ENCODE results near the gene CPLANE1.
"Not testable (repeated sequence)": the region's sequence is repeated elsewhere in the genome, so short reads cannot be mapped to it uniquely, and the experiment has no call there.

Gene CPLANE1

GRCh38 chr5:37248970-37249814 lies at the start of gene CPLANE1:
Gene CPLANE1 (minus strand): TSS chr5:37249376. CDS start chr5:37247698, 1,678 bp downstream.
- peak; percentile 62 for DNase-seq

DNA sequence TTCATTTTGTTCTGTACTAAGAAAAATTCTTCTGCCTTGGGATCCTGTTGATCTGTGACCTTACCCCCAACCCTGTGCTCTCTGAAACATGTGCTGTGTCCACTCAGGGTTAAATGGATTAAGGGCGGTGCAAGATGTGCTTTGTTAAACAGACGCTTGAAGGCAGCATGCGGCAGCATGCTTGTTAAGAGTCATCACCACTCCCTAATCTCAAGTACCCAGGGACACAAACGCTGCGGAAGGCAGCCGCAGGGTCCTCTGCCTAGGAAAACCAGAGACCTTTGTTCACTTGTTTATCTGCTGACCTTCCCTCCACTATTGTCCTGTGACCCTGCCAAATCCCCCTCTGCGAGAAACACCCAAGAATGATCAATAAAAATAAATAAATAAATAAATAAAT lies 47.1 kb upstream of the CPLANE1 start:
- not testable (repeated sequence) for DNase-seq

DNA sequence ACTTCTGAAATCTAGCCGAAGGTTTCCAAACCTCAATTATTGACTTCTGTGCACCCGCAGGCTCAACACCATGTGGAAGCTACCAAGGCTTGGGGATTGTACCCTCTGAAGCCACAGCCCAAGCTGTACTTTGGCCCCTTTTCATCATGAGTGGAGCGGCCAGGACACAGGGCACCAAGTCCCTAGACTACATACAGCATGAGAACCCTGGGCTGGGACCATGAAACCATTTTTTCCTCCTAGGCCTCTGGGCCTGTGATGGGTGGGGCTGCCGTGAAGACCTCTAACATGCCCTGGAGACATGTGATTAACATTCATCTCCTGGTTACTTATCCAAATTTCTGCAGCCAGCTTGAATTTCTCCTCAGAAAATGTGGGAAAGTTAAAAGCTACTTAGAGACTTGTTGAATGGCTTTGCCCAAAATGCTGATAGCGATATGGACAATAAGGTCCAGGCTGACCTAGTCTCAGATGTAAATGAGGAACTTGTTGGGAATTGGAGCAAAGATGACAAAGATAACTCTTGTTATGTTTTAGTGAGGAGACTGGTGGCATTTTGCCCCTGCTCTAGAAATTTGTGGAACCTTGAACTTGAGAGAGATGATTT lies 34.1 kb upstream of the CPLANE1 start:
- DNase-seq: no peak

DNA sequence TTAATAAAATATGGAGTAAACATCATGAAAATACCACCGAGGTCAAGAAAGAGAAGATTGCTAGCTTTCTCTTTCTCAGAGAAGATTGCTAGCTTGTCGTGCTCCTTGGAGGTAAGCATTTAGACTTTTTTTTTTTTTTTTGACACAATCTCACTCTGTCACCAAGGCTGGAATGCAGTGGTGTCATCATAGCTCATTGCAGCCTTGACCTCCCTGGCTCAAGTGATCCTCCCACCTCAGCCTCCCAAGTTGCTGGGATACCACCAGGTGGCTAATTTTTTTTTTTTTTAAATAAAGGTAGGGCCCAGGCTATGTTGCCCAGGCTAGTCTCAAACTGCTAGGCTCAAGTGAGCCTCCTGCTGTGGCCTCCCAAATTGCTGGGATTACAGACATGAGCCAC lies 26.3 kb upstream of the CPLANE1 start:
- DNase-seq: no peak

DNA sequence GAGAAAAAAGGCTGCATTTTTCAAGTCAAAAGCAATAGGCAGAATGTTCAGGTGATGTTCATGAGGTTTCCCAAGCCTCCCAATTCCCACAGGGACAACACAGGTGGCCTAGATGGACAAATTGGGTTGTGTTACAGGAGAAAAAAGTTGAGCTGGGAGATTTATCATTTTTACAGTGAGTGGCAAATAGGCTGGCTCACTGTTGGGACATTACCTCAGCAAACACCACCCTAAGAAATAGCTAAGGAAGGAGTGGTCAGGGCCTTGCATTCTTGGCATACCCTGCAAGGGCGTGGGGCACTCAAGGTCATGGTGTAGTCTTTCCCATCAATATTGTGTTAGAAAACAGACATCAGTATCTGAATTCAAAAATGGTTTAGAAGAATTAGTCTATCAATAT lies 23.3 kb upstream of the CPLANE1 start:
- DNase-seq: no peak

DNA sequence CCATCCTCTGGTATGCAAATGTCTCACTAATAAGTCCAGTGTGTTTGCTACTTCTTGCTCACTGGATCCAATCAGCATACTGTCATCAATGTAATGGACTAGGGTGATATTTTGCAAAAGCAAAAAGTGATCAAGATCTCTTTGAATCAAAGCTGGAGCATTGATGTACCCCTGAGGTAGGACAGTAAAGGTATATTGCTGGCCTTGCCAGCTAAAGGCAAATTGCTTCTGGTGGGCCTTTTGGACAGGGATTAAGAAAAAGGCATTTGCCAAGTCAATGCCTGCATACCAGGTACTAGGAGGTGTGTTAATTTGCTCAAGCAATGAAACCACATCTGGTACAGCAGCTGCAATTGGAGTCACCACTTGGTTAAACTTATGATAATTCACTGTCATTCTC lies 18.9 kb upstream of the CPLANE1 start:
- DNase-seq: not testable (repeated sequence)

DNA sequence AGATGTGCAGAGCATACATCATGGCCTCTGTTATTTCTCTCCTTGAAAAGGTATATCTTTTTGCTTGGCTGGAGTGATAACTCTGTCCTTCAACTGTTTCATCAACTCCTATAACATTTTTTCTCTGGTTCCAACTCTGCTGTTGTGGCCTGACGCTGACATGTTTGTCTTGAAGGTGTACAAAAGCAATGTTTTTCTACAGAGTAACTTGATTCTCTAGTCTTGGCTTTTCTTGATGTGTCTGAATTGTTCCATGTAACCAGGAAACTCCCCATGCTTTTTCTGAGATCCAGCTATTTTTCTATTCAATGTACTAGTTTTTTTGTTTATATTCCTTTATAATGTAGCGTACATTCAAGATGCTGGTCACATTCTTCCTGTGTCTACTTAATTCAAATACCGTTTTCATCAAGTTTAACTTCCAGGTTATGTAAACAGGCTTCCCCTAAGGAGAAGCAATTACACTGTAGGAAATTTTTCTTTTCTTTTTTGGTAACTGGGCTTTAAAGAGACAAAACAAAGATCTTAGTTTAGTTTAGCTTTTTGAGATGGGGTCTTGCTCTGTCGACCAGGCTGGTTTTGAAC lies 6.7 kb upstream of the CPLANE1 start:
- no peak for DNase-seq

DNA sequence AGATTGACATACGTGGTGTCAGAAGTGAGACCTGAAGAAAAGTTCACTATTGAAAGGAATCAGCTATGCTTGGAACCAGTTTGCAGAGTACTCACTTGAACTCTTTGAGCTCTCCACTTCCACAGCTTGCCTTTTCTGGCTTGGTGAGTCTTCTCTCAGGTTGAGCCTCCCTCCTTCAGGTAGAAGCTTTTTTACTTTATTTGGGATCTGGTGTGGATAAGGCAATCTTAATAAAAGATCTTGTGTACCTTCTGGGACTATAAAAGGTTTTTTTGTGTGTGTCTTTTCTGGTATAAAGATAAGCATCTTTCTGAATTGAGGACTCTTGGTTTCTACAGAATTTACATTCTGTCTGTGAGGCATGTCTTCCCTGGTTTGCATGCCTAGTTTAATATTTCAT lies 5.4 kb upstream of the CPLANE1 start:
- no peak for DNase-seq

GRCh38 chr5:37251665-37252064 lies 2.5 kb upstream of the CPLANE1 start:
- no peak for DNase-seq

DNA sequence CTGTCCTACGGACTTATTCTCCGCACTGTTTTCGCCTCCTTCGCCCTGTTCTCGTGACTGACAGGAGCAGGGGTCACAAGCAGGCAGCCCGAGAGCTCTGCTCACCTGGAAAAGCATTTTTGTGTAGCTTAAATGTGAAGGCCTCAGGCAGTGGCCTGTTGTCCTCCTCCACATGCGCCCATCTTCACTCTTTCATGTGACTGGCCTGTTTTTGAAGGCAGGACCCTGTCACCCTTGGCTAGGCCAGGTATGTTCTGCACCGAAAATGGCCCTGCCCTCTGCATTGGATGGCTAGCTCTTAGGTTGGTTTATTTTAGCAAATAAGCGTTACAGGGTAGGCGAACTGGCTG lies 614 bp upstream of the CPLANE1 start:
- DNase-seq: no peak

DNA sequence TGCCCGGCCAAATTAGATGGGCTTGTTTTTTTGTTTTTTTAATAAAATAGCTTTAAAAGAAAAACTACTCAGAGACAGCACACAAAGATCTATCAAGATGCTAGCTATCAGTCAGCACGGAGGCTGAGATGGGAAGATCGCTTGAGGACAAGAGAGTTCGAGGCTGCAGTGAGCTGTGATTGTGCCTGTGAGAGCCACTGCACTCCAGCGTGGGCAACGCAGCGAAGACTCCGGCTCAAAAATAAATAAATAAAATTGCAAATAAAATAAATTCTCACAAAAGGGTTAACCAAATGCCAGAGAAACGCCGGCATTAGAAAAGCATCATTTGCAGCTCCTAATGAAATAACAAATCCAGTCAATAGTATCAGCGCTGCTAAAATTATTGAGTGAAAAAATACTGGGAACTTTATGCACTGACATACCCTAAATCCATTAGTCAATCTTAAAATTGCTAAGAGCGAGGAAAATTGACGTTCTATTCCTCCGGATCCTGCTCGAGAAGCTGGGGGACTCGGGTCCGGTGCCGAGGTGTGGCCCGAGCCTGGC lies 681 bp downstream of the CPLANE1 start:
- DNase-seq: no peak

- no peak for DNase-seq
Measured at GRCh38 chr5:37247496-37247895, 1.7 kb downstream of the CPLANE1 start.

GRCh38 chr5:37247036-37247435 lies 2.1 kb downstream of the CPLANE1 start:
- no peak for DNase-seq

GRCh38 chr5:37234288-37234687 lies 14.9 kb downstream of the CPLANE1 start:
- no peak for DNase-seq

DNA sequence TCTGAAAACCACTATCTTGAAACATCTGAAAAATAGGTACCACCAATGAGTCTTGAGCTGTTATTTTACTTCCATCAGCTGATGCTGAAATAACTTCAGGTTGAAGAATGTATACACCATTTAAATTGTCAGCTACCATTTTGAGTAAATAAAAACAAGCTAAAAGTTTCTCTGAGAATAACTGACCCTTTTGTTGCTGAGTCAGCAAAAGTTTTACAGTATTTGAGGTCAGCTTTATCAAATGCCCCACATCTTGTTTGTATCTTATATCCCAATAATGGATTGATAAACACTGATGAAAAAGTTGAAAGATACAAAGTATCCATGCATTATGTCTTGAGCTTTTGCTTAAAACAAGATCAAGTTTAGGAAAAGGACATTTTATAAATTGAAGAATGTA lies 22.8 kb downstream of the CPLANE1 start:
- no peak for DNase-seq

GRCh38 chr5:37222181-37222580 lies 27.0 kb downstream of the CPLANE1 start:
- no peak for DNase-seq

- DNase-seq: not testable (repeated sequence)
Measured at GRCh38 chr5:37220426-37220825, 28.8 kb downstream of the CPLANE1 start.

- DNase-seq: not testable (repeated sequence)
Measured at GRCh38 chr5:37219384-37219783, 29.8 kb downstream of the CPLANE1 start.

GRCh38 chr5:37217976-37218375 lies 31.2 kb downstream of the CPLANE1 start:
- no peak for DNase-seq

GRCh38 chr5:37214550-37214949 lies 34.6 kb downstream of the CPLANE1 start:
- DNase-seq: no peak

- no peak for DNase-seq
Measured at GRCh38 chr5:37212096-37212495, 37.1 kb downstream of the CPLANE1 start.

DNA sequence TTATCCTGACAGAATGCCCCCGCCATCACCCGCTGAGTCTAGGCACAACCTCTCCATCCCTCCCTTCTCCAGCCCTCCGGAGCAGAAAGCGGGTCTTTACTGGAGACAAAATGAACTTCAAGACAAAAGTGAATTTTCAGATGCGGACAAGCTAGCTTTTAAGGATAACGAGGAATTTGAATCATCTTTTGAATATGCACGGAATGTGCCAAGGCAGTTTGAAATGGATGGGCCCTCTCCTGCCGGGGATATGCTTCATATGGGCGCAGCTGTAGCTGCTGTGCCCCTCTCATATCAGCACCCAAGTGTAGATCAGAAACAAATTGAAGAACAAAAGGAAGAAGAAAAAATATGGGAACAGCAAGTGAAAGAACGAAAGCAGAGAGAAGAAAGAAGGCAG lies 37.5 kb downstream of the CPLANE1 start:
- DNase-seq: no peak

DNA sequence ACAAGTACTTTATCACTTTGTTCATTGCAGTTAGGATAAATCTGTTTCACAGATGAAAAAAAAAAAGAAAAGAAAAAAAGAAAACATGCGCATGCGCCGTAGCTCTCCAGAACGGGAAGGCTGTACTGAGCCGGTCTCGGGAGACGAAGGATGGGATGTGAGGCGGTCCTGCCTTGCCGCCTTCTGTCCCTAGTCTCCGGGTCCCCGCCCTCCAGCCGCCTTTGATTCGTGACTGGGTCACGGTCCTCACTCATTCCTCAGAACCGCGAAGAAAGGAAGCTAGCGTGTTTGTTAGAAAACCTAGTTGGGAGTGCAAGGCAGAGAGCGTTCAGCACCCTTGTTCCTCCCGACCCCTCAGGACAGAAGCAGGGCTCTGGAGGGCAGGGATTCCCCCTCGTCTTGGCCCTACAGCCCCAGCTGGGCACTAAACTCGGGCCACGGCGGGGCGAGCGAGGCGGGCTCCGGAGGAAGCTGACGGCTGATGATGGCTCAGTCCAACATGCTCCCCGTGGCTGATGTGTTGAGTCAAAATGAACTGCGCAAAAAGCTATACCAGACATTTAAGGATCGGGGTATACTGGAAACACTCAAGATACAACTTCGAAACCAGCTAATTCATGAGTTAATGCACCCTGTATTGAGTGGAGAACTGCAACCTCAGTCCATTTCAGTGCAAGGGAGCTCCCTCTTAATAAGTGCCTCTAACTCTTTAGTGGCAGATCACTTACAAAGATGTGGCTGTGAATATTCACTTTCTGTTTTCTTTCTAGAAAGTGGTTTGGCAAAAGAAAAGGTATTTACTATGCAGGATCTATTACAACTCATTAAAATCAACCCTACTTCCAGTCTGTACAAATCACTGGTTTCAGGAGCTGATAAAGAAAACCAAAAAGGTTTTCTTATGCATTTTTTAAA lies 40.0 kb downstream of the CPLANE1 start:
- no peak for DNase-seq

Data from GOT3 (cell line).